Neuronal stem cell (in vitro differentiated cells): ENCODE results near the gene ZNF469.

Experiments used
- DNase-seq: peaks from one replicate; pipeline ENCODE4 v3.0.0-alpha.2; 2013; ENCODE audit warnings: low spot score
- H2AFZ ChIP-seq: one replicate; pipeline ENCODE4 v1.6.1; 2013; ENCODE audit warnings: mild to moderate bottlenecking, low read length, inconsistent platforms
- H2AK5ac ChIP-seq: 2 replicates; pipeline ENCODE4 v1.6.1; 2013; ENCODE audit warnings: low read depth, mild to moderate bottlenecking, inconsistent platforms, low read length, moderate library complexity, mixed read lengths
- H2BK120ac ChIP-seq: 2 replicates; pipeline ENCODE4 v1.6.1; 2013; ENCODE audit warnings: low read depth, mild to moderate bottlenecking, inconsistent platforms, low read length, moderate library complexity, mixed read lengths
- H2BK12ac ChIP-seq: one replicate; pipeline ENCODE4 v1.6.1; 2013; ENCODE audit warnings: low read length, inconsistent platforms
- H2BK15ac ChIP-seq: 2 replicates; pipeline ENCODE4 v1.6.1; 2013; ENCODE audit warnings: mild to moderate bottlenecking, low read length, inconsistent platforms, mixed read lengths
- H2BK5ac ChIP-seq: one replicate; pipeline ENCODE4 v1.6.1; 2013; ENCODE audit warnings: inconsistent platforms, mild to moderate bottlenecking, low read length, moderate library complexity
- H3K14ac ChIP-seq: one replicate; pipeline ENCODE4 v1.6.1; 2013; ENCODE audit warnings: low read length, inconsistent platforms
- H3K18ac ChIP-seq: 2 replicates; pipeline ENCODE4 v1.6.1; 2013; ENCODE audit warnings: low read length, inconsistent platforms
- H3K23ac ChIP-seq: 2 replicates; pipeline ENCODE4 v1.6.1; 2013; ENCODE audit warnings: low read depth, mild to moderate bottlenecking, mixed read lengths, low read length, inconsistent platforms; ENCODE audit not compliant: poor library complexity
- H3K27ac ChIP-seq: replicated peaks from 3 replicates; pipeline ENCODE4 v1.5.1; 2013; ENCODE audit warnings: low read length, inconsistent platforms
- H3K27me3 ChIP-seq, 3 experiments: 2 replicates each; pipeline ENCODE4 v1.6.1; 2013; ENCODE audit warnings: low read length in 3 of 3, mild to moderate bottlenecking in 2 of 3, inconsistent platforms in 1 of 3, low read depth in 1 of 3, mixed read lengths in 1 of 3, moderate library complexity in 1 of 3; ENCODE audit not compliant: control insufficient read depth in 3 of 3, insufficient read depth in 3 of 3
- H3K36me3 ChIP-seq, 2 donors: replicated peaks in 1 of 2; 2 replicates each; pipeline ENCODE4 v1.6.1; 2013; ENCODE audit warnings: low read length in 2 of 2; ENCODE audit not compliant: control insufficient read depth in 2 of 2, insufficient read depth in 2 of 2
- H3K4ac ChIP-seq: 2 replicates; pipeline ENCODE4 v1.6.1; 2013; ENCODE audit warnings: inconsistent platforms, mild to moderate bottlenecking, low read length, moderate library complexity
- H3K4me1 ChIP-seq, 2 donors: 1 replicate in 1 of 2; 2 replicates in 1 of 2; pipeline ENCODE4 v1.6.1; 2013; ENCODE audit warnings: low read length in 2 of 2, low read depth in 1 of 2; ENCODE audit not compliant: control insufficient read depth in 2 of 2, insufficient read depth in 1 of 2
- H3K4me2 ChIP-seq: one replicate; pipeline ENCODE4 v1.6.1; 2013; ENCODE audit warnings: mild to moderate bottlenecking, low read length, inconsistent platforms; ENCODE audit not compliant: insufficient read depth, poor library complexity, severe bottlenecking
- H3K4me3 ChIP-seq, 2 donors: 2 replicates each; pipeline ENCODE4 v1.5.1; 2013; ENCODE audit warnings: low read length in 2 of 2, mild to moderate bottlenecking in 2 of 2, inconsistent platforms in 1 of 2, moderate library complexity in 1 of 2
- H3K79me1 ChIP-seq: one replicate; pipeline ENCODE4 v1.6.1; 2013; ENCODE audit warnings: low read depth, mild to moderate bottlenecking, inconsistent platforms, low read length, moderate library complexity
- H3K9ac ChIP-seq: one replicate; pipeline ENCODE4 v1.6.1; 2013; ENCODE audit warnings: mild to moderate bottlenecking, low read depth, low read length, inconsistent platforms; ENCODE audit not compliant: poor library complexity
- H3K9me3 ChIP-seq, 2 donors: replicated peaks in 1 of 2; 2 replicates each; pipeline versions ENCODE3 to v1.6.1; 2013; ENCODE audit warnings: low read length in 2 of 2, mild to moderate bottlenecking in 2 of 2, inconsistent platforms in 1 of 2, low read depth in 1 of 2, mixed read lengths in 1 of 2, moderate library complexity in 1 of 2; ENCODE audit not compliant: control insufficient read depth in 2 of 2, insufficient read depth in 1 of 2
- H4K8ac ChIP-seq: one replicate; pipeline ENCODE4 v1.6.1; 2013; ENCODE audit warnings: low read depth, mild to moderate bottlenecking, inconsistent platforms, low read length, moderate library complexity
- H4K91ac ChIP-seq: one replicate; pipeline ENCODE4 v1.6.1; 2013; ENCODE audit warnings: low read length, low read depth, mild to moderate bottlenecking, inconsistent platforms; ENCODE audit not compliant: poor library complexity
- WGBS, 2 donors: extraction: QIAGEN DNeasy Blood & Tissue Kit; methylation state at CpG; one replicate each; pipeline ENCODE4 v1.1.7; 2013; ENCODE audit warnings: missing lambda C conversion rate in 2 of 2, mixed read lengths in 1 of 2; ENCODE audit not compliant: insufficient read length in 2 of 2, insufficient replicate concordance in 1 of 2; ENCODE audit errors: extremely low coverage in 2 of 2; 5-methylcytosine and 5-hydroxymethylcytosine counted together

Gene ZNF469

DNA sequence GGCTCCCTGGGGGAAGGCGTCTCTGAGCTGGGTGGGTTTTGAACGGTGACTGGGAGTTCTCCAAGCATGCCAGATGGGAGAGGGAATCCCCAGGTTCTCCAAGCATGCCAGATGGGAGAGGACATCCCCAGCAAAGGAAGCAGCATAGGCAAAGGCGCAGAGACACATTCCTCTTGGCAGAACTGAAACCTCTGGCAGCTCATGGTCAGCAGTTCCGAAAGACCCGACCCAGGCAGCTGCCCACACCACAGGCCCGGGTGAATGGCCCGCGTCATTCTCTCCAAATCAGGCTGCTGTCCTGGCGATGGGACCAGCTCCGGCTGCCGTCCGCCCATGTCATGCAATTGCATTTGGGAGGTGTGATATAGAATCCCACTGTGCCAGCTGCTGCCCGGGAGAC, 8.0 kb downstream of the ZNF469 start:
- Histone ChIP-seq H2AK5ac (no peak overlapping the region), H4K8ac (no peak overlapping the region), H2BK5ac (no peak overlapping the region), H3K23ac (no peak overlapping the region), H3K14ac (no peak overlapping the region), H2BK120ac (no peak overlapping the region), H3K4me2 (no peak overlapping the region), H2BK12ac (no peak overlapping the region), H3K4ac (no peak overlapping the region), H3K79me1 (no peaks in the 10 kb centered on the region), H3K18ac (no peak overlapping the region), H4K91ac (no peak overlapping the region), H2AFZ (no peak overlapping the region), H3K4me1 (no peaks in the 10 kb centered on the region), H3K9ac (no peak overlapping the region), H3K27ac (no peak overlapping the region), H2BK15ac (no peak overlapping the region), H3K27me3 (peaks cover 0 to 94% (median 0%) of the 10 kb centered on the region in 3 experiments), H3K4me3 (no peak overlapping the region), H3K36me3 (no peaks in the 10 kb centered on the region), H3K9me3 (peaks cover 0 to 4% of the 10 kb centered on the region in 2 donors)
- no peak for DNase-seq
- WGBS, 2 donors, result no CpG with 5 or more reads among the region's 13 CpGs

- no peak for DNase-seq
- no peak overlapping the region for H2BK120ac ChIP-seq
- H3K9ac ChIP-seq, result no peak overlapping the region
- WGBS, 2 donors, result no CpG with 5 or more reads among the region's 17 CpGs
- H4K91ac ChIP-seq, result no peak overlapping the region
- H4K8ac ChIP-seq, result no peak overlapping the region
- no peak overlapping the region for H2BK12ac ChIP-seq
- no peak overlapping the region for H3K4ac ChIP-seq
- H3K27me3 ChIP-seq, result peaks cover 0 to 93% (median 0%) of the 10 kb centered on the region in 3 experiments
- H2AFZ ChIP-seq, result no peak overlapping the region
- H2BK5ac ChIP-seq, result no peak overlapping the region
- H3K9me3 ChIP-seq, result peaks cover 0 to 4% of the 10 kb centered on the region in 2 donors
- no peak overlapping the region for H3K27ac ChIP-seq
- no peaks in the 10 kb centered on the region for H3K79me1 ChIP-seq
- no peak overlapping the region for H2BK15ac ChIP-seq
- H3K4me1 ChIP-seq, result no peaks in the 10 kb centered on the region
- H2AK5ac ChIP-seq, result no peak overlapping the region
- no peak overlapping the region for H3K4me3 ChIP-seq
- peak overlapping the region; percentile 21 for H3K14ac ChIP-seq
- peak overlapping the region; percentile 48 for H3K18ac ChIP-seq
- H3K4me2 ChIP-seq, result no peak overlapping the region
- no peak overlapping the region for H3K23ac ChIP-seq
- no peaks in the 10 kb centered on the region for H3K36me3 ChIP-seq
Observed at GRCh38 chr16:88391144-88391850, 8.5 kb downstream of the ZNF469 start.

DNA sequence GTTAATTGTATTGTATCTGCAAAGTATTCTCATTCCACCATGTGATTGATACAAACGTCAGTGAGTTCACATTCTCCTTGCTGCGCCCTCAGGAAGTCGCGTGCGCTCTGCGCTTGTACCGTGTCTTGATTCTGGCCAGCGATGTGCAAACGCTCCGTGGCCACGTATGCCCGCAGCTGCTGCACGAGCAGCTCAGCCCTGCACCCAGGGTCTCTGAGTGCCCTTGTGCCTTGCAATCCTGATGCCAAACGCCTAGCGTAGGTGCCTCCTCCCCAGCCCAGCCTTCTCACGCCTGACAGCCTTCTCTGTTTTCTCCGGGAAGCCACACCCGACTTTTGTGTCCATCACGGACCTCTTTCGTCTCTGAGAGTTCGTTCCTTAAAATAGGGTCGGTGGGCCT, 9.4 kb downstream of the ZNF469 start:
- Histone ChIP-seq H4K8ac (no peak overlapping the region), H2BK12ac (no peak overlapping the region), H3K14ac (peak overlapping the region; percentile 96), H3K4me1 (no peaks in the 10 kb centered on the region), H3K23ac (peak overlapping the region; percentile 98), H3K4me3 (no peak overlapping the region), H4K91ac (no peak overlapping the region), H3K27ac (no peak overlapping the region), H2BK15ac (no peak overlapping the region), H3K9ac (no peak overlapping the region), H3K27me3 (peaks cover 0 to 90% (median 0%) of the 10 kb centered on the region in 3 experiments), H2AK5ac (peak overlapping the region; percentile 83), H3K9me3 (peaks cover 0 to 2% of the 10 kb centered on the region in 2 donors), H3K4ac (no peak overlapping the region), H3K36me3 (no peaks in the 10 kb centered on the region), H3K79me1 (no peaks in the 10 kb centered on the region), H3K4me2 (no peak overlapping the region), H2AFZ (no peak overlapping the region), H3K18ac (peak overlapping the region; percentile 80), H2BK120ac (peak overlapping the region; percentile 9), H2BK5ac (peak overlapping the region; percentile 13)
- DNase-seq, result no peak
- WGBS, 2 donors, result no CpG with 5 or more reads among the region's 22 CpGs

- Histone ChIP-seq H2AK5ac (peak overlapping the region; percentile 56), H4K91ac (peak overlapping the region; percentile 79), H3K9ac (no peak overlapping the region), H2BK12ac (no peak overlapping the region), H2BK5ac (peak overlapping the region; percentile 13), H3K79me1 (no peaks in the 10 kb centered on the region), H3K4me3 (peak overlapping the region in 1 of 2 donors; percentile 48), H3K18ac (peak overlapping the region; percentile 28), H3K4ac (no peak overlapping the region), H3K4me1 (no peaks in the 10 kb centered on the region), H2BK15ac (peak overlapping the region; percentile 37), H3K4me2 (no peak overlapping the region), H2AFZ (no peak overlapping the region), H3K23ac (peak overlapping the region; percentile 43), H4K8ac (no peak overlapping the region), H3K36me3 (no peaks in the 10 kb centered on the region), H2BK120ac (peak overlapping the region; percentile 61), H3K27ac (no peak overlapping the region), H3K9me3 (peaks cover 0 to 2% of the 10 kb centered on the region in 2 donors), H3K14ac (peak overlapping the region; percentile 96), H3K27me3 (peaks cover 0 to 89% (median 0%) of the 10 kb centered on the region in 3 experiments)
- DNase-seq, result no peak
- WGBS, 2 donors, result no CpG with 5 or more reads among the region's 6 CpGs
Observed at GRCh38 chr16:88392616-88393015, 9.9 kb downstream of the ZNF469 start.
